ENCODE measurements around the gene CEACAM19.

CEACAM19 gene

GRCh38 chr19:44725251-44725650, 54.0 kb downstream of the CEACAM19 start:
- no peak for DNase-seq

GRCh38 chr19:44725684-44726083, 54.4 kb downstream of the CEACAM19 start:
- no peak for DNase-seq

- no peak for DNase-seq
Measured at GRCh38 chr19:44726465-44726864, 55.2 kb downstream of the CEACAM19 start.

GRCh38 chr19:44728178-44728577, 56.9 kb downstream of the CEACAM19 start:
- no peak for DNase-seq

- DNase-seq = no peak
Measured at GRCh38 chr19:44729516-44730033, 58.3 kb downstream of the CEACAM19 start.

GRCh38 chr19:44731081-44731480, 59.8 kb downstream of the CEACAM19 start:
- no peak for DNase-seq

- DNase-seq = no peak
Measured at GRCh38 chr19:44731622-44732021, 60.3 kb downstream of the CEACAM19 start.

- DNase-seq = no peak
Measured at GRCh38 chr19:44732235-44733014, 61.1 kb downstream of the CEACAM19 start.

Measured in stimulated activated CD4-positive, alpha-beta T cell treated with anti-CD3 and anti-CD28 coated beads, Interleukin-2, amount 100 ng/mL, for 48 hours (primary cell).